Fibroblast of lung (primary cell): ENCODE results near the gene NCF4. TPM values are rescaled to one million over a fixed set of nuclear protein-coding genes. Genes with fewer than 3 reads are reported as not detected.

Experiments
- DNase-seq, 2 donors: peaks; one replicate each; pipeline versions ENCODE4 v3.0.0 to v3.0.0-alpha.2; 2010; ENCODE audit warnings: low read depth in 2 of 2
- H2AFZ ChIP-seq: 2 replicates; pipeline ENCODE4 v1.5.1; 2012; ENCODE audit warnings: low read length, control low read depth, inconsistent platforms
- H3K27ac ChIP-seq: 2 replicates; pipeline ENCODE4 v1.5.1; 2011; ENCODE audit warnings: low read length, control low read depth; ENCODE audit not compliant: insufficient read depth
- H3K27me3 ChIP-seq: 2 replicates; pipeline ENCODE4 v1.5.1; 2011; ENCODE audit warnings: mild to moderate bottlenecking, low read length; ENCODE audit not compliant: control insufficient read depth, insufficient read depth
- H3K36me3 ChIP-seq: 2 replicates; pipeline ENCODE4 v1.5.1; 2011; ENCODE audit warnings: low read length; ENCODE audit not compliant: control insufficient read depth, insufficient read depth
- H3K4me1 ChIP-seq: 2 replicates; pipeline ENCODE4 v1.5.1; 2011; ENCODE audit warnings: low read length; ENCODE audit not compliant: control insufficient read depth, insufficient read depth; ENCODE audit errors: extremely low read depth
- H3K4me2 ChIP-seq: 2 replicates; pipeline ENCODE4 v1.5.1; 2011; ENCODE audit warnings: low read length, control low read depth; ENCODE audit not compliant: insufficient read depth; ENCODE audit errors: extremely low read depth
- H3K4me3 ChIP-seq, 4 experiments: fragments of 200-600 bp in 1 of 4; sonication (generic) in 1 of 4; replicated peaks in 1 of 4; 2 replicates each; pipeline ENCODE4 v1.5.1; 2011 to 2016; ENCODE audit warnings: low read length in 4 of 4, low read depth in 3 of 4, mild to moderate bottlenecking in 3 of 4, control low read depth in 2 of 4, inconsistent platforms in 1 of 4, mixed read lengths in 1 of 4; ENCODE audit not compliant: insufficient read depth in 1 of 4; ENCODE audit errors: control extremely low read depth in 1 of 4
- H3K79me2 ChIP-seq: 2 replicates; pipeline ENCODE4 v1.5.1; 2012; ENCODE audit warnings: mild to moderate bottlenecking, low read length, inconsistent platforms; ENCODE audit not compliant: control insufficient read depth, insufficient read depth
- H3K9ac ChIP-seq: 2 replicates; pipeline ENCODE4 v1.5.1; 2011; ENCODE audit warnings: mild to moderate bottlenecking, low read length, control low read depth; ENCODE audit not compliant: insufficient read depth
- H3K9me3 ChIP-seq: 2 replicates; pipeline ENCODE4 v1.5.1; 2012; ENCODE audit warnings: low read depth, low read length; ENCODE audit not compliant: control insufficient read depth, insufficient read depth
- H4K20me1 ChIP-seq: 2 replicates; pipeline ENCODE4 v1.5.1; 2011; ENCODE audit warnings: low read length; ENCODE audit not compliant: control insufficient read depth, insufficient read depth; ENCODE audit errors: extremely low read depth
- EZH2 ChIP-seq: IDR thresholded peaks from 2 replicates; pipeline ENCODE4 v1.5.1; 2012; ENCODE audit warnings: low read length, control low read depth, mild to moderate bottlenecking; ENCODE audit errors: missing control alignments
- polyA plus RNA-seq, 2 donors: library from polyadenylated mRNA; depleted of rRNA in 1 of 2; stranded (reverse) in 1 of 2; unstranded in 1 of 2; fragments of >200 nt; gene quantifications; 2 replicates each; pipeline ENCODE4 v1.2.1, GENCODE V29; 2011 to 2012; ENCODE audit warnings: missing spikeins in 1 of 2
- total RNA-seq: library from RNA; depleted of rRNA; stranded (reverse); fragments of >200 nt; gene quantifications from 2 replicates; pipeline ENCODE4 v1.2.1, GENCODE V29; 2014
- TF ChIP-seq, protein P1 (sequence below), 2 donors: IDR thresholded peaks in 1 of 2; conservative IDR thresholded peaks in 1 of 2; 1 replicate in 1 of 2; 2 replicates in 1 of 2; pipeline ENCODE4 v1.5.1; 2011 to 2012; ENCODE audit warnings: low read length in 2 of 2, control low read depth in 1 of 2, inconsistent platforms in 1 of 2, low read depth in 1 of 2, mild to moderate bottlenecking in 1 of 2

NCF4 gene
- total and polyA plus RNA-seq, 2 donors (not counting 1 experiment from before 2014, with no cell fraction given) = not detected

DNA sequence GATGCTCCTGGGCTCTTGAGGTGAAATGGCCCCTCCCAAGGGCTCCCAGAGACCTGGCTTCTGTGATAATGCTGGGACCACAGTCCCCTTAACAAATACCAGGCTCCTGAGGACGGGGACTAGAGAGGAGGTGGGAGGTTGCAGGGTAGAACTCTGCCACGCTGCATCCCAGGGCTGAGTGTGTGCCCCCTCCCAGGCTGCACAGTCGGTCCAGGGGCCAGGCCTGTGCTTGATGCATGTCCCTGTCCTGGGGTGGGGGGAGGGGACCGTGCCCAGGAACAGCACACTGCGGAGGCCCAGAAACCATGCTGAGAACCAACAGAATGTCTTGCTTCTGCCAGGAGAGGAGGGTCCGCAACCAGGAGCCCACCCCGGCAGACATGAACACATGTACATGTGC lies 61.9 kb downstream of the NCF4 start:
- no peak overlapping the region for H3K27ac ChIP-seq
- H3K4me2 ChIP-seq = no peak overlapping the region
- H3K9ac ChIP-seq = no peak overlapping the region
- H2AFZ ChIP-seq = no peak overlapping the region
- H3K4me1 ChIP-seq = no peaks in the 10 kb centered on the region
- peaks cover 4% of the 10 kb centered on the region for H3K27me3 ChIP-seq
- no peaks in the 10 kb centered on the region for H3K79me2 ChIP-seq
- TF ChIP-seq EZH2 = no peak
- TF ChIP-seq, protein P1, sequence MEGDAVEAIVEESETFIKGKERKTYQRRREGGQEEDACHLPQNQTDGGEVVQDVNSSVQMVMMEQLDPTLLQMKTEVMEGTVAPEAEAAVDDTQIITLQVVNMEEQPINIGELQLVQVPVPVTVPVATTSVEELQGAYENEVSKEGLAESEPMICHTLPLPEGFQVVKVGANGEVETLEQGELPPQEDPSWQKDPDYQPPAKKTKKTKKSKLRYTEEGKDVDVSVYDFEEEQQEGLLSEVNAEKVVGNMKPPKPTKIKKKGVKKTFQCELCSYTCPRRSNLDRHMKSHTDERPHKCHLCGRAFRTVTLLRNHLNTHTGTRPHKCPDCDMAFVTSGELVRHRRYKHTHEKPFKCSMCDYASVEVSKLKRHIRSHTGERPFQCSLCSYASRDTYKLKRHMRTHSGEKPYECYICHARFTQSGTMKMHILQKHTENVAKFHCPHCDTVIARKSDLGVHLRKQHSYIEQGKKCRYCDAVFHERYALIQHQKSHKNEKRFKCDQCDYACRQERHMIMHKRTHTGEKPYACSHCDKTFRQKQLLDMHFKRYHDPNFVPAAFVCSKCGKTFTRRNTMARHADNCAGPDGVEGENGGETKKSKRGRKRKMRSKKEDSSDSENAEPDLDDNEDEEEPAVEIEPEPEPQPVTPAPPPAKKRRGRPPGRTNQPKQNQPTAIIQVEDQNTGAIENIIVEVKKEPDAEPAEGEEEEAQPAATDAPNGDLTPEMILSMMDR (conservative IDR thresholded peaks at IDR 0.05 in 1 of 2, IDR thresholded peaks at IDR 0.05 in 1 of 2; ENCODE audit: low read depth in 1 of 2, low read length in 2 of 2) = no peak
- DNase-seq = no peak
- H3K4me3 ChIP-seq = no peak overlapping the region
- H3K9me3 ChIP-seq = no peaks in the 10 kb centered on the region
- no peaks in the 10 kb centered on the region for H4K20me1 ChIP-seq
- no peaks in the 10 kb centered on the region for H3K36me3 ChIP-seq

DNA sequence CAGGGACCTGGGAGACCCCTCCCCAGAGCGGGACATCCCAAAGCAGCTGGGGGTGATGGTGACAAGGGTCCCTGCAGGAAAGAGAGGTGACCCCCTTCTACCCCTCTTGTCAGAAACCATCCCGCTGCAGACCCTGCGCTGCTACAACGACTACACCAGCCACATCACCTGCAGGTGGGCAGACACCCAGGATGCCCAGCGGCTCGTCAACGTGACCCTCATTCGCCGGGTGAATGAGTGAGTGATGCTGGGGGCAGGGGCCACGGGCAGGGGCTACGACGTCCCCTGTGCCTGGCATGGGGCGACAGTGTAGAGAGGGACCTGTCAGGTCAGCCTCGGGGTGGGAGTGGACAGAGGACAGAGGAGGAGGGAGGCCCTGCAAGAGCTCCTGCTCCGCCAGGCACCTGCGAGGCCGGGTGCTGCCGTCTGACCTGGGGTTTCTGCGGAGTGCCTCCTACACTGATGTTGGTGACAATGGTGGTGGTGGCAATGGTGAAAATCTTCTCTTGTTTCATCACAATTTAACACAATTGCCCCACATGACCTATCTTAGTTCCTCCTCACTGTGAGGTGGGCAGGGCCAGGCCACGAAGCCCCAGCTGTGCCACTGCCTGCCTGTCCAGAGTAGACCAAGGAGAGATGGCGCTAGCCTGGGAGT lies 62.5 kb downstream of the NCF4 start:
- H3K27me3 ChIP-seq = peaks cover 10% of the 10 kb centered on the region
- no peak overlapping the region for H3K4me3 ChIP-seq
- TF ChIP-seq EZH2 = no peak
- TF ChIP-seq, protein P1 (conservative IDR thresholded peaks at IDR 0.05 in 1 of 2, IDR thresholded peaks at IDR 0.05 in 1 of 2; ENCODE audit: low read depth in 1 of 2, low read length in 2 of 2) = no peak
- no peaks in the 10 kb centered on the region for H4K20me1 ChIP-seq
- H3K4me1 ChIP-seq = no peaks in the 10 kb centered on the region
- no peaks in the 10 kb centered on the region for H3K9me3 ChIP-seq
- H3K9ac ChIP-seq = no peak overlapping the region
- no peak overlapping the region for H3K27ac ChIP-seq
- no peak overlapping the region for H2AFZ ChIP-seq
- no peak overlapping the region for H3K4me2 ChIP-seq
- no peak for DNase-seq
- H3K36me3 ChIP-seq = no peaks in the 10 kb centered on the region
- no peaks in the 10 kb centered on the region for H3K79me2 ChIP-seq

DNA sequence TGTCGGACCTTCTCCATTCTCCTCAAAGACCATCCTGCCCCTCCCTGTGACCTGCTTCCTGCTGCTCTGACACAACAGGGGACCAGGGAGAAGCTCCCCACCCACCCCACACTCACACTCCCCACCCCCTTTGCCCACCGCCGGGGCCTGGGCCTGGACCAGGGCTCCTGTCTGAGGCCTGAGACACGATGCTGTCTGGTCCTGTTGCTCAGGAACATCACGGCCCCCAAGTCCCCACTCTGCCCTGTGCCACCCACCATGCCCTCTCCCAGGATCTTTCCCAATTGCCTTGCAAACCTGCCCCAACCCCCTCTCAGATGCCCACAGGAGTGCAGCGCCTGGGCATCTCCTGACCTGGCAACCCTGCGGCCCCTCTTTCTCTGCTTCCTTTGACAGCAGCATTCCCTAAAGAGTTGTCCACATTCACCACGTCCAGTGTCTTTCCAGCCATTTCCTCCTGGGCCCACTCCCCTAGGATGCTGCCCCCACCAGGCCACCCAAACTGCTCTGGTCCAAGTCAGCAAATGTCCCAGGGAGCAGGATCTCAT lies 63.4 kb downstream of the NCF4 start:
- Histone ChIP-seq H3K9me3 (no peaks in the 10 kb centered on the region), H3K9ac (no peak overlapping the region), H2AFZ (no peak overlapping the region), H3K4me3 (no peak overlapping the region), H3K79me2 (no peaks in the 10 kb centered on the region), H3K27ac (no peak overlapping the region), H3K4me1 (no peaks in the 10 kb centered on the region), H3K36me3 (no peaks in the 10 kb centered on the region), H3K4me2 (no peak overlapping the region), H4K20me1 (no peaks in the 10 kb centered on the region), H3K27me3 (peaks cover 8% of the 10 kb centered on the region)
- no peak for TF ChIP-seq EZH2
- TF ChIP-seq, protein P1 (conservative IDR thresholded peaks at IDR 0.05 in 1 of 2, IDR thresholded peaks at IDR 0.05 in 1 of 2; ENCODE audit: low read depth in 1 of 2, low read length in 2 of 2) = no peak
- DNase-seq = no peak
